22Rv1 (cell line): ENCODE results near the gene NFIX.
A peak's percentile ranks its signal among the peaks of the same experiment; 100 is the strongest.

Experiments used
- H3K27ac ChIP-seq: fragments of 450-650 bp; 2 replicates; pipeline ENCODE4 v1.5.1; 2017
- CTCF ChIP-seq: fragments of 450-650 bp; IDR thresholded peaks from 2 replicates; pipeline ENCODE4 v1.5.1; 2017; ENCODE audit warnings: mild to moderate bottlenecking
- ZFX ChIP-seq: fragments of 450-650 bp; IDR thresholded peaks from 2 replicates; pipeline ENCODE4 v1.6.1; 2017; ENCODE audit warnings: antibody characterized with exemption, borderline replicate concordance

Gene NFIX

GRCh38 chr19:12992729-12993128 is 2.5 kb upstream of the NFIX start:
- TF ChIP-seq ZFX, result no peak
- no peak for TF ChIP-seq CTCF
- H3K27ac ChIP-seq, result no peak overlapping the region

- H3K27ac ChIP-seq, result peak overlapping the region; percentile 99
- TF ChIP-seq ZFX (no peak), CTCF (no peak)
Measured at GRCh38 chr19:12993562-12993961, 1.7 kb upstream of the NFIX start.

- peak overlapping the region; percentile 99 for H3K27ac ChIP-seq
- TF ChIP-seq ZFX (no peak), CTCF (no peak)
Measured at GRCh38 chr19:12995596-12996405, 526 bp downstream of the NFIX start.

- peak overlapping the region; percentile 99 for H3K27ac ChIP-seq
- peak; percentile 25 for TF ChIP-seq CTCF
- TF ChIP-seq ZFX, result no peak
Measured at GRCh38 chr19:12996406-12997094, 1.3 kb downstream of the NFIX start.

GRCh38 chr19:12997179-12997966 is 2.1 kb downstream of the NFIX start:
- H3K27ac ChIP-seq, result peak overlapping the region; percentile 99
- TF ChIP-seq ZFX (no peak), CTCF (no peak)

- H3K27ac ChIP-seq, result peak overlapping the region; percentile 99
- no peak for TF ChIP-seq CTCF
- TF ChIP-seq ZFX, result no peak
Measured at GRCh38 chr19:12997967-12998940, 3.0 kb downstream of the NFIX start.
